ENCODE measurements around the gene PPT1. TPM values are rescaled to one million over a fixed set of nuclear protein-coding genes. Genes with fewer than 3 reads are reported as not detected.
"Not testable (repeated sequence)": the region's sequence is repeated elsewhere in the genome, so short reads cannot be mapped to it uniquely, and the experiment has no call there.

PPT1 gene
- total RNA-seq, 1 experiment from 2014 or later, result 57.8 TPM

GRCh38 chr1:40039245-40039756 lies 57.8 kb downstream of the PPT1 start:
- no peak for TF ChIP-seq CTCF (IDR thresholded peaks at IDR 0.05; ENCODE audit: unreplicated experiment)
- no peaks in the 10 kb centered on the region for H3K9me3 Mint-ChIP-seq (ENCODE audit: low read depth, unreplicated experiment)
- intact Hi-C loops (cut with micrococcal nuclease; ENCODE audit: unreplicated experiment), result no loop called here
- no peaks in the 10 kb centered on the region for H3K27me3 Mint-ChIP-seq (ENCODE audit: unreplicated experiment)
- DNase-seq, result no peak
- peaks cover 29% of the 10 kb centered on the region for H3K4me1 Mint-ChIP-seq (ENCODE audit: low read depth, unreplicated experiment)
- peaks cover 41% of the 10 kb centered on the region for H3K36me3 Mint-ChIP-seq (ENCODE audit: insufficient read depth, unreplicated experiment)
- no TSS peak for BruUV-seq (replicated peaks)
- peak overlapping the region; percentile 85 for H3K4me3 Mint-ChIP-seq (ENCODE audit: low read depth, unreplicated experiment)
- H3K27ac Mint-ChIP-seq (ENCODE audit: unreplicated experiment), result peak overlapping the region; percentile 77
- CTCF ChIA-PET, result interaction anchor here (0.5 to 1.5 kb wide), 4 partner anchors 9 to 334 kb away, joined by 3 to 8 read pairs (median 4); partner anchors contain the start of genes MYCL and SMAP2

GRCh38 chr1:40038697-40039096 lies 58.4 kb downstream of the PPT1 start:
- Mint-ChIP-seq H3K9me3 (ENCODE audit: low read depth, unreplicated experiment) (no peaks in the 10 kb centered on the region), H3K36me3 (ENCODE audit: insufficient read depth, unreplicated experiment) (peaks cover 39% of the 10 kb centered on the region), H3K4me1 (ENCODE audit: low read depth, unreplicated experiment) (peaks cover 29% of the 10 kb centered on the region), H3K27ac (ENCODE audit: unreplicated experiment) (no peak overlapping the region), H3K27me3 (ENCODE audit: unreplicated experiment) (no peaks in the 10 kb centered on the region), H3K4me3 (ENCODE audit: low read depth, unreplicated experiment) (no peak overlapping the region)
- DNase-seq, result no peak
- TF ChIP-seq CTCF (IDR thresholded peaks at IDR 0.05; ENCODE audit: unreplicated experiment), result no peak
- intact Hi-C loops (cut with micrococcal nuclease; ENCODE audit: unreplicated experiment), result no loop called here
- CTCF ChIA-PET, result interaction anchor here (1.0 kb wide), 1 partner anchor 137 kb away, joined by 3 read pairs; the partner anchor contains the start of gene MYCL
- BruUV-seq (replicated peaks), result no TSS peak

- DNase-seq; H3K9me3 Mint-ChIP-seq (ENCODE audit: low read depth, unreplicated experiment); CTCF ChIA-PET; H3K27ac Mint-ChIP-seq (ENCODE audit: unreplicated experiment); H3K27me3 Mint-ChIP-seq (ENCODE audit: unreplicated experiment); intact Hi-C loops (cut with micrococcal nuclease; ENCODE audit: unreplicated experiment); H3K4me3 Mint-ChIP-seq (ENCODE audit: low read depth, unreplicated experiment); BruUV-seq (replicated peaks): not testable (repeated sequence)
- Mint-ChIP-seq H3K4me1 (ENCODE audit: low read depth, unreplicated experiment) (peaks cover 24% of the 10 kb centered on the region), H3K36me3 (ENCODE audit: insufficient read depth, unreplicated experiment) (peaks cover 31% of the 10 kb centered on the region)
Measured at GRCh38 chr1:40037254-40037653, 59.8 kb downstream of the PPT1 start.

- DNase-seq, result no peak
- no peaks in the 10 kb centered on the region for H3K27me3 Mint-ChIP-seq (ENCODE audit: unreplicated experiment)
- CTCF ChIA-PET, result no interaction called here
- no TSS peak for BruUV-seq (replicated peaks)
- no peak overlapping the region for H3K4me3 Mint-ChIP-seq (ENCODE audit: low read depth, unreplicated experiment)
- peaks cover 20% of the 10 kb centered on the region for H3K4me1 Mint-ChIP-seq (ENCODE audit: low read depth, unreplicated experiment)
- peaks cover 24% of the 10 kb centered on the region for H3K36me3 Mint-ChIP-seq (ENCODE audit: insufficient read depth, unreplicated experiment)
- no peak for TF ChIP-seq CTCF (IDR thresholded peaks at IDR 0.05; ENCODE audit: unreplicated experiment)
- no peaks in the 10 kb centered on the region for H3K9me3 Mint-ChIP-seq (ENCODE audit: low read depth, unreplicated experiment)
- no peak overlapping the region for H3K27ac Mint-ChIP-seq (ENCODE audit: unreplicated experiment)
- intact Hi-C loops (cut with micrococcal nuclease; ENCODE audit: unreplicated experiment), result no loop called here
Measured at GRCh38 chr1:40036574-40036973, 60.5 kb downstream of the PPT1 start.

- Mint-ChIP-seq H3K4me3 (ENCODE audit: low read depth, unreplicated experiment) (no peak overlapping the region), H3K9me3 (ENCODE audit: low read depth, unreplicated experiment) (no peaks in the 10 kb centered on the region), H3K27me3 (ENCODE audit: unreplicated experiment) (no peaks in the 10 kb centered on the region), H3K4me1 (ENCODE audit: low read depth, unreplicated experiment) (peaks cover 27% of the 10 kb centered on the region), H3K36me3 (ENCODE audit: insufficient read depth, unreplicated experiment) (peaks cover 7% of the 10 kb centered on the region), H3K27ac (ENCODE audit: unreplicated experiment) (no peak overlapping the region)
- no peak for TF ChIP-seq CTCF (IDR thresholded peaks at IDR 0.05; ENCODE audit: unreplicated experiment)
- intact Hi-C loops (cut with micrococcal nuclease; ENCODE audit: unreplicated experiment), result loop anchor here (5.0 kb wide), 1 partner anchor 48 kb away; no protein-coding TSS in a partner anchor
- no peak for DNase-seq
- CTCF ChIA-PET, result interaction anchor here (5.3 kb wide), 1 partner anchor 115 kb away, joined by 36 read pairs; no protein-coding TSS in a partner anchor
- no TSS peak for BruUV-seq (replicated peaks)
Measured at GRCh38 chr1:40034869-40035268, 62.2 kb downstream of the PPT1 start.
